ENCODE data around the gene ATP11C. TPM values are rescaled to one million over a fixed set of nuclear protein-coding genes. Genes with fewer than 3 reads are reported as not detected.

The ATP11C gene
- total and polyA plus RNA-seq, 12 donors, result 1.8 to 8.5 (median 2.9) TPM

DNA sequence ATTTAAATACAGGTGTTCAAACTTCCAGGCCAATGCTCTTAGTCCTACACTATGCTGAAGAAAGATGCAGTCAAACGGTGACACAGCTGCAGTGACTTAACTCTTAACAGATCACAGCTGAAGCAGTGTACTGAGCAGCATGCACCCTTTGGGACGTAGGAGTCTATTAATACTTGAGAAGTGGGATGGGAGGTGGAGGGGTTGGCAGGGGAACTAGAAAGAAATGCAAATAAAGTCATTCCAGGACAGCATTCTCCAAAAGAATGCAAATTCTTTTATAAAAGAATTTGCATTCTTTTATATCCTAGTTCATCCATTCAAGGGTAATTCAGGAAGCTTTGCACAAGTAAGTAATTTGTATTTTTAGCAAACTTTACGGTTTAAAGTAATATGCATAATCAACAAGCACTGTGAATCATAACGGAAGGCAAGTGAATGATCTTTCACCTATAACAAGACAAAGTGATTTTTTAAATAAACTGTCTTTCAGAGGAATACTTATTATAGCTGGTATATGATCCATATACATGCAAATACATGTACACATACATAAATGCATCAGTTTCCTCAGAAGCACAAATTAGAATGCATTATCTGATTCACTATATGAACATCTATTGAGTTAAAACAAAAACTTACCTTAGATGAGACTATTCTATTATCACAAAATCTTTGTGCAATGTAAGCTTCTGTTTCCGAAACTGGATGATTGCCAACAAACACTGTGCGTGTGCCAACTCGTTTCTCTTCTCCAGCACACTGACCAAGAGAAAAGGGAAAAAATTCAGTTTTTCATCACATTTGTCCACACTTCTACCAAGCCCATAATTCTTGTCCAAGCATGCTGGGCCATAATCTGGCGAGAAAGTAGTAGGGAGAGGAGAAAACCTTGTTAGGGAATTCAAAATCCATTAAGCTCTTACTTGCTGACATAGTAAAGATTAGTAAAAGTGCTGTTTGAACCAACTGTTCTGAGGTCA, 106.5 kb downstream of the ATP11C start:
- TF ChIP-seq, protein P1, sequence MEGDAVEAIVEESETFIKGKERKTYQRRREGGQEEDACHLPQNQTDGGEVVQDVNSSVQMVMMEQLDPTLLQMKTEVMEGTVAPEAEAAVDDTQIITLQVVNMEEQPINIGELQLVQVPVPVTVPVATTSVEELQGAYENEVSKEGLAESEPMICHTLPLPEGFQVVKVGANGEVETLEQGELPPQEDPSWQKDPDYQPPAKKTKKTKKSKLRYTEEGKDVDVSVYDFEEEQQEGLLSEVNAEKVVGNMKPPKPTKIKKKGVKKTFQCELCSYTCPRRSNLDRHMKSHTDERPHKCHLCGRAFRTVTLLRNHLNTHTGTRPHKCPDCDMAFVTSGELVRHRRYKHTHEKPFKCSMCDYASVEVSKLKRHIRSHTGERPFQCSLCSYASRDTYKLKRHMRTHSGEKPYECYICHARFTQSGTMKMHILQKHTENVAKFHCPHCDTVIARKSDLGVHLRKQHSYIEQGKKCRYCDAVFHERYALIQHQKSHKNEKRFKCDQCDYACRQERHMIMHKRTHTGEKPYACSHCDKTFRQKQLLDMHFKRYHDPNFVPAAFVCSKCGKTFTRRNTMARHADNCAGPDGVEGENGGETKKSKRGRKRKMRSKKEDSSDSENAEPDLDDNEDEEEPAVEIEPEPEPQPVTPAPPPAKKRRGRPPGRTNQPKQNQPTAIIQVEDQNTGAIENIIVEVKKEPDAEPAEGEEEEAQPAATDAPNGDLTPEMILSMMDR (IDR thresholded peaks at IDR 0.05), result no peak
- Histone ChIP-seq H3K4me1 (peaks cover 0 to 52% (median 9%) of the 10 kb centered on the region in 9 donors), H3K27ac (no peak overlapping the region), H3K9me3 (no peaks in the 10 kb centered on the region), H3K4me3 (no peak overlapping the region), H3K36me3 (no peaks in the 10 kb centered on the region), H3K27me3 (peaks cover 0 to 11% (median 0%) of the 10 kb centered on the region in 7 donors)
- DNase-seq (no peak), ATAC-seq (no peak)
- intact Hi-C loops (cut with DNase I), result loop anchor here in 1 of 10 donors (10.0 kb wide), 1 partner anchor 108 kb away; the partner anchor contains the start of gene ATP11C
- WGBS, 2 donors, result 48 to 59% methylated on average over 8 of the region's 8 CpGs

- ATAC-seq, result no peak
- TF ChIP-seq, protein P1 (IDR thresholded peaks at IDR 0.05), result no peak
- DNase-seq, result no peak
- Histone ChIP-seq H3K4me1 (peaks cover 0 to 45% (median 8%) of the 10 kb centered on the region in 9 donors), H3K4me3 (no peak overlapping the region), H3K9me3 (no peaks in the 10 kb centered on the region), H3K27me3 (peaks cover 0 to 11% (median 0%) of the 10 kb centered on the region in 7 donors), H3K27ac (no peak overlapping the region), H3K36me3 (no peaks in the 10 kb centered on the region)
- 90% methylated on average over 3 of the region's 3 CpGs for whole genome bisulfite sequencing, 2 donors
- intact Hi-C loops (cut with DNase I), result loop anchor here in 1 of 10 donors (10.0 kb wide), 1 partner anchor 109 kb away; the partner anchor contains the start of gene ATP11C
These were observed 107.2 kb downstream of the ATP11C start for GRCh38 chrX:139825618-139826017.

DNA sequence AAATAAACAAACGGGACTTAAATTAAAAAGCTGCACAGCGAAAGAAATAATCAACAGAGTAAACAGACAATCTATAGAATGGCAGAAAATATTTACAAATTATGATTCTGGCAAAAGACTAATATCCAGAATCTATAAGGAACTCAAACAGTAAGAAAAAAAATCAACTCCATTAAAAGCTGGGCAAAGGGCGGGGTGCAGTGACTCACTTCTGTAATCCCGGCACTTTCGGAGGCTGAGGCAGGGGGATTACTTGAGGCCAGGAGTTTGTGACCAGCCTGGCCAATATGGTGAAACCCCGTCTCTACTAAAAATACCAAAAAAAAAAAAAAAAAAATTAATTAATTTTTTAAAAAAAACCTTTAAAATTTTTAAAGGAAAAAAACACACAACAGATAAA, 109.0 kb downstream of the ATP11C start:
- H3K9me3 ChIP-seq, result no peaks in the 10 kb centered on the region
- H3K4me3 ChIP-seq, result no peak overlapping the region
- 71 to 89% methylated on average over 6 of the region's 6 CpGs for WGBS, 2 donors
- no peak overlapping the region for H3K27ac ChIP-seq
- no peaks in the 10 kb centered on the region for H3K36me3 ChIP-seq
- intact Hi-C loops (cut with DNase I), result loop anchor here in 1 of 10 donors (10.0 kb wide), 1 partner anchor 111 kb away; the partner anchor contains the start of gene ATP11C
- H3K27me3 ChIP-seq, result peaks cover 0 to 8% (median 0%) of the 10 kb centered on the region in 7 donors
- DNase-seq (no peak), ATAC-seq (no peak)
- peaks cover 0 to 29% (median 2%) of the 10 kb centered on the region in 9 donors for H3K4me1 ChIP-seq
- TF ChIP-seq, protein P1 (IDR thresholded peaks at IDR 0.05), result no peak

- peaks cover 0 to 5% (median 0%) of the 10 kb centered on the region in 9 donors for H3K4me1 ChIP-seq
- TF ChIP-seq, protein P1 (IDR thresholded peaks at IDR 0.05), result no peak
- intact Hi-C loops (cut with DNase I), result loop anchor here in 1 of 10 donors (10.0 kb wide), 1 partner anchor 114 kb away; the partner anchor contains the start of gene ATP11C
- peaks cover 0 to 18% (median 0%) of the 10 kb centered on the region in 9 donors for H3K36me3 ChIP-seq
- DNase-seq (no peak), ATAC-seq (no peak)
- no peak overlapping the region for H3K27ac ChIP-seq
- H3K4me3 ChIP-seq, result no peak overlapping the region
- no peaks in the 10 kb centered on the region for H3K9me3 ChIP-seq
- H3K27me3 ChIP-seq, result no peaks in the 10 kb centered on the region
- 98 to 99% methylated on average over 7 of the region's 7 CpGs for WGBS, 2 donors
These were observed 112.4 kb downstream of the ATP11C start for GRCh38 chrX:139820358-139820984.

Measured in heart right ventricle (tissue), 16 donors.